Smooth muscle cell of bladder (primary cell): ENCODE results near the gene APAF1. TPM values are rescaled to one million over a fixed set of nuclear protein-coding genes. Genes with fewer than 3 reads are reported as not detected.

Source experiments
- total RNA-seq: library from RNA; depleted of rRNA; stranded (reverse); fragments of >200 nt; gene quantifications from 2 replicates; pipeline ENCODE4 v1.2.3, GENCODE V29; 2014

Gene APAF1
- total RNA-seq: 16.1 and 18.4 TPM in 2 replicates

GRCh38 chr12:98644712-98645571 lies at the start of gene APAF1, which contains the start of gene IKBIP:
TSS of gene APAF1 (plus strand) at chr12:98645290. CDS start at chr12:98648360, 3,070 bp downstream.
TSS of gene IKBIP (minus strand) at chr12:98644788. CDS start at chr12:98644701, 87 bp downstream.

Other genes starting within 250 kb of the APAF1 start
- gene TMPO, start 129.7 kb upstream of the APAF1 start, total RNA-seq: 24.5 and 25.1 TPM in 2 replicates
- gene SLC25A3, start 51.6 kb upstream of the APAF1 start, total RNA-seq: 526 and 636 TPM in 2 replicates
- 51.6 and 76.6 TPM in 2 replicates for gene IKBIP, start 502 bp upstream of the APAF1 start, total RNA-seq